HG02852 (cell line): Measurements from ENCODE around the gene AUH.
"Not testable (repeated sequence)": the region's sequence is repeated elsewhere in the genome, so short reads cannot be mapped to it uniquely, and the experiment has no call there.

Experiments
- ATAC-seq: cut with Tn5 transposase; IDR thresholded peaks from one replicate; pipeline ENCODE4 v1.9.1; 2021; ENCODE audit warnings: mild to moderate bottlenecking, moderate library complexity; ENCODE audit not compliant: unreplicated experiment

Gene AUH

DNA sequence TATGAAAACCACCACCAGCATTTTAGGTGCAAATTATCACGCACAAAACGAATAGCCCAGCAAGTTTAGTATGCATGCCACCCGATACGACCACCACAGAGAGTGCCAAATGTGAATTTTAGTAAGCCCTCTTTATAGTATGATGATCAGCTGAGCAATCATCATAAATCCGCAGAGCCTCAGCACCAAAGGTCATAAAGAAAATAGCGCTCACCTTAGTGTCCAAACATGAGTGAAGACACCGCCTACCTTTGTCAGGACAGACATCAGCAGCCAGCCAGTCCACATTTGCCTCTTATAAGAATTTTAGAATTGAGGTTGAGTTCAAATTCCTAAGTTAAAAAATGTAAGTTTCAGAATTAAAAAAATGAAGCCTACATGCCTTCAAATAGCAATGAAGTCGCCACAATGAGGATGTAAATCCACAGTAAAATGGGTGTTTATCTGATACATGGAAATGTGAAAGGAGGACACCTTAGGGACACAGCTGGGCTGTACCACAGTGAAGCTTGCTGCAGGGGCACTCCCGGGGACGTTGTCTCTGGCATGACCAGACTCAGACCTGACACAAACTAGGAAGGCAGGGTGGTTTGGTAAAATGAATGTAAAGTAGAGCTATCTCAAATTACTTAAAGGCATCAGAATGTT is 149.0 kb downstream of the AUH start:
- ATAC-seq, result no peak

DNA sequence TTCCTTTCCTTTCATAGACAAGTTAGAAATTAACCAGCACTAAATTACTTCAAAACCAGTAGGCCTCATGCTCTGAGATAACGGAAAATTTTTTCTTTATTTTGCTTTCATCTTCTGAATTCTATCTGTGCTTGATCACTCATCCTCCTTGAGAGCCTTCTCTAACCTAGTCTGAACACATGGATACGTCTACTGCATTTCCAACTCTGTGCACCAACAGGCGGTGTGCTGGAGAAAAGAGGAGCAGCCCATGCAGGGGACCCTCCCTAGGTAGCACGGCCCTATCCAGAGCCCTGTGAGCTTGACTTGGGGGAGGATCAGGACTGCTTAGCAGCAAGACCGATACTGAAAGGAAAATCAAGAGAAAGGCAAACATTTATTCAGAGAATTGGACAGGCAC is 149.8 kb downstream of the AUH start:
- no peak for ATAC-seq

DNA sequence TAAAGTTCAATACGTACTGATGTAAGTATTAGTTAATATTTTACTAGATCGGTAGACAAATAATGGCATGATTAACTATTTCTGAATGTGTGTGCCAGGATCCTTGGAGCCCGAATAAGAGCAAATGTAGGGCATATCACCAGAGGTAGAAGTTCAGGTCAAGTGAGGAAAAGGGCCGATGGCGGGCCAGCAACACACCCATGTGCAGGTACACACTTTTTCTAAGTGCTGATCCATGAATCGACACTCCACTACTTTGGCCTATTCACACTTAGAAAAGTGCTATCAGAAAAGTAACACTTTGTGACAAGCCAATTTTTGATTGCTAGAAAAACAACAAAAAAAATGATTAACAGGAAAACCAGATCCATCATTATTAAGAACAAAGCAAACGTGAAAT is 150.3 kb downstream of the AUH start:
- no peak for ATAC-seq

DNA sequence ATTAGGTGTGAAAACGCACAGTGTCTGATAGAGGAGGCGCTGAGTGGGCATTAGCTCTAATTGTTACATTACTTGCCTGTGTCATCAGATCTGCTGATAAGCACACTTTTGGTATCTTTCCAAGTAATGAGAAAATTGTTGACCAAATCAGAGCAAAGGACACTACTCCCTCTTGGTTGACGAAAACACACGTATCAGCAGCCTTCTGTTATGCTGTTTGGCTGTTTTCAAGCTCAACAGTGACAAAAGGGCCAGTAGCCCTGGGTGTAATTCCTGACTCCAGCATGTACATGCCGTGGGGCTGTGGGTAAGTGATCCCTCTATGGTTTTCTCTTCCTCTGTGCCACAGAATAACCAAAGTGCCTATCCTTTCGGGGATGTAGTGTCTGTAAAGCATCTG is 151.4 kb downstream of the AUH start:
- no peak for ATAC-seq

DNA sequence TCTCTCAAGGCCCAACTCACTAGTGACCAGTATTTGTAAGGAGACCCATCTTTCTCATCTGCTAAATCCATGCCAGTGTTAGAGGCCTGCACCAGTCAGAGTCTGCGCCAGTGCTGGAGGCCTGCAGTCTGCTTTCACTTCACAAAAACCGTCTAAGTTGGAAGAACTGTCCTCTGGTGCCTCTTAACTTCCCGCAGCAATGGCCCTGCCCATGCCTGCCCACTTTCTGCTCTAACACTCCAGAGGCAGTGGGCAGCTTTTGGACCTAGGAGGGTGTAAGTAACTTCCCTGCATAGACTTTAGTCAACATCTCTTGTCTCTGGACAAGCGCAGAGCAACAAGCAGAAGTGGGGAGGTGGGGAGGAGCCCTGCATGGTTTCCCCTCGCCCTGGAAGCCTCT is 152.9 kb downstream of the AUH start:
- ATAC-seq, result no peak

DNA sequence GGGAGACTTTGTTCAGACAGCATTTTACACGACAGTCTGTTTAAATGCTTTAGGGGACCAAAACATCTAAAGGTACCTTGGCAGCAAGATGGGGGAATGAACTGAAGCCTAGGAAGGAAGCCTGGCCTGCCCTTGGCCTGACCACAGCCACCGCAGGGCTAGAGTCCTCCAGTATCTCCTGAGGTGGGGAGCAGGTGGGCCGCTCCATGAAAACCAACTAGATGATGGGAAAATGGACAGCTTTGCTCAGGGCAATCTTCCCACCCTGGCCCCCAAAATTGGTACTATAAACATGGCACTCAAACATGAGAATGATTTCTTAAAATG is 153.3 kb downstream of the AUH start:
- no peak for ATAC-seq

DNA sequence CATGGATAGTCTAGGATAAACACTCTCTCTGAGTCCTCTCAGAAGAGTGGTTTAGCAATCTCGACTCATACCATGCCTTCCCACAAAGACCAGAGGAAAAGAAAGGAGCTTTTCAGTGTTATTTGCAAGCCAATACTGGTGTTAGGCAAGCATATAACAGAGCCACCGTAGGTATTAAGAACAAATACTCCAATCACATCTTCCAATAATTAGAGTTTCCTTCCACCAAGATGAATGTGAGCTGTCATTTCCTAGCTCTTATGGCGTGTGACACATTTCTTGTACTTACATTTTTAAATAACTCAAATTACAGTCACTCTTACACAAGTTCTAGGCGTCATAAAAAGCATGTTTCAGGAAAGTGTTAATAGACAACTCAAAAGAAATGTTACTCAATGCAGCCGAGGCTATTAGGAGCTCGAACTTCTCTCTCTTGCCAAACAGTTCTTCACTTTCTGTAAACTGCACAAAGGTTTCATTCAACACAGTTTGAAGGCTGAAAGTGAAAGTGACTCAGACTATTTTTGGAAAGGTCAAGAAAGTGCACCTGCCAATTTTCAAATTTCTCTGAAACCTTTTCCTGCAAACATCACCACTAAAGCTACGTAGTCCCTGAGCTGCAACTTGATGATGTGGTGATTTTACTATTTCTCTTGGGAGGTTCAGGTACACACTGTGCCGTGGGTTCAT is 153.8 kb downstream of the AUH start:
- ATAC-seq, result peak; percentile 86

DNA sequence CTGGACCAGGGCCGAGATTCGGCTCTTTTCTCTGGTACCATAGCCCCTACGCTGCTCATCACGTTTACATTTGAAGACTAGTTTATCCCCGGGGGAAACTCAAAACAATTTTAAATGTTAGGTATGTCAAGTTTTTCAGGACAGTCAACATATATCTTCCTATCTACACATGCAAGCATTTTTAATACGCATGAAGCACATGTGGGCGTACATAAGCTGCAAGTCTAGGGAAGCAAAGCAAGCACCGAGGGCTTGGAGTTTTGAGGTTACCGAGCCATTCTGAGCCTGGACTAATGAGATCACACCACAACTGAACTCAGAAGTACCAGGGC is 154.4 kb downstream of the AUH start:
- no peak for ATAC-seq

DNA sequence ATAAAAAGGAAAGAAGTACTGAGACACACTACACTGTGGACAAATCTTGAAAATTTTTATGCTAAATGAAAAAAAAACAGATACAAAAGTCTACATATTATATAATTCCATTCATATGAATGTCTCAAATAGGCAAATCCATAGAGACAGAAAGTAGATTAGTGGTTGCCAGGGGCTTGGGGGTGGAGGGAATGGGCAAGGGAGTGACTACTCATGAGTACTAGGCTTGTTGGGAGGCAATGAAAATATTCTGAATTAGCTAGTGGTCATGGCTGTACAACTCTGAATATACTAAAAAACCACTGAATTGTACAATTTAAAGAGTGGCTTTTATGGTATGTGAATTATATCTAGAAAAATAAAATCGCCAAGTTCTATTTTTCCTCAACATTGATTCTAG is 154.9 kb downstream of the AUH start:
- ATAC-seq, result no peak

DNA sequence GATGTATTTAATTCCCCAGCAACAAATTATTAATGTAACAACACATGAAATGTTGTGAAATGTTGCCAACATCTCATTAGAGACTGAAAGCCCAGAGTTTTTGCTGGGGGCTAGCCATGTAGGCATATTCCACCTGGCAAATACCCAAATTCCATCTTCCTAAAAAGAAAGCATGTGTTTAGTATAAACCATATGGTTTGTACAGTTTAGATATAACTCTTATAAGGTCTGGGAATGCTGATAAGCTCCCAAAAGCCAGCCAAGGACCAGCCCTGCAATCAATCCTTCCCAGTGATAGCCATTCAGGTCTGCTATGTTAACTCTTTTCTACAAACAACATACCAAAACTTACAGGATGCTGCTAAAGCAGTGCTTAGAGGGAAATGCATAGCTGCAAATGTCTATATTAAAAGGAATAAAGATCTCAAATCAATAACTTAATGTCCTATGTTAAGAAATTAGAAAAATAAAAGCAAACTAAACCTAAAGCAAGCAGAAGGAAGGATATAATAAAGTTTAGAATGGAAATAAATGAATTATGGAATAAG is 158.9 kb downstream of the AUH start:
- ATAC-seq, result no peak

DNA sequence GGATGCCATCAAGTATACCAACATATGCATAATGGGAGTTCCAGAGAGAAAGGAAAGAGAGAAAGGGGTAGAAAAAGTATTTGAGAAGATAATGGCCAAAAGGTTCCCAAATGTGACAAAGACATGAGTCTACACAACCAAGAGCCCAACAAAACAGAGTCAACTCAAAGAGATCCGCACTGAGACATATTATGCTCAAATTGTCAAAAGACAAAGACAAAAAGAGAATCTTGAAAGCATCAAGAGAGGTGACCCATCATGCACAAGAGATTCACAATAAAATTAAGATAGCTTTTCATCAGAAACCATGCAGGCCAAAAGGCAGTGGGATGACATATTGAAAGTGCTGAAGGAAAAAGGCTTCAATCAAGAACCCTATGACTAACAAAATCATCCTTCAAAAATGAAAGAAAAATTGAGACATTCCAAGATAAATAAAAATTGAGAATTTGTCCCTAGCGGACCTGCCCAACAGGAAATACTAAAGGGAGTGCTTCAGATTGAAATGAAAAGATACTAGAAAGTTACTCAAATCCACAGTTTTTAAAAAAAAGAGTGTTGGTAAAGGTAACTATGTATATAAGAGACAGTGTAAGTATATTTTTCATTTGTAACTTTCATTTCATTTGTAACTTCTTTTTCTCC is 160.9 kb downstream of the AUH start:
- ATAC-seq, result no peak

DNA sequence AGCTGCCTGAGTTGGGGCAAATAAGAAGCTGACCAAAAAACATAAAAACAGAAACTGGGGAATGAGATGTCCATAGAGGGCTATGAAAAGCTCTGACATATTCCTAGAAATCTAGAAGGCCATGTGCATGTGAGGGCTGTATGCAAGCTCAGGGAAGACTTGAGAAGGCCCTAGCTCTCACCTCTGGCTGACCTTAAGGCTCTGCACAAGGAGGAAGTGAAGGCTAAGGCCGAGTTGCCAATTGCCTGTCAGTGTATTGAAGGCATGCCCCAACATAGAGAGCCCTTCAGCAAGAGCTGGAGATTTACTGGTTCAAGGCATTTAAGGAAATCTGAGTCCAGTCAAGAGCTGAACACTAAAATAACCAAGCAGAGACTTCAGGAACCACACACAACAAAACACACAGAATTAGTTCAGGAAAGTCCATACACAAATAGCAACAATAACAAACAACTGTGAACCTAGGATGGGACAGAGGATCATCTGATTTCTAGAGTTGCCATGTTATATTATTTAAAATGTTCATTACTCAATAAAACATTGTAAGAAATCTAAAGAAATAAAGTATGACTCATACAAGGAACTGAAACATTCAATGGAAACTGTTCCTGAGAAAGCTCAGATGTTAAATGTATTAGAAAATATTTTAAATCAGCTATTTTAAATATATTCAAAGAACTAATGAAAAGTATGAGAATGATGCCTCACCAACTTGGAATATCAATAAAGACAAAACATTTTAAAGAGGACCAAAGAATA is 161.8 kb downstream of the AUH start:
- ATAC-seq, result no peak

DNA sequence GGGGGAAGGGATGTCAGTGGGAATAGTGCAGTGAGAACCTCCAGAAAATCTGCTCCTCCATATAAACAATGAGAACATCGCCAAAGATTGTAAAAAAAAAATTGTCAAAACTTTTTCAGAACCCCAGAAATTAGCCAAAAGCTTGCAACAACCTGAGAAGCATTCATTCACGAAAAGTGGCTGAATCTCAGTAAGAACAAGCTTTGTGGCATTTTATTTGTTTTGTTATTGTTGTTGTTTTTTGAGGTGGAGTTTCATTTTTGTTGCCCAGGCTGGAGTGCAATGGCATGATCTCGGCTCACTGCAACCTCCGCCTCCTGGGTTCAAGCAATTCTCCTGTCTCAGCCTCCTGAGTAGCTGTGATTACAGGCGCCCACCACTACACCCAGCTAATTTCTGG is 162.8 kb downstream of the AUH start:
- ATAC-seq, result not testable (repeated sequence)

DNA sequence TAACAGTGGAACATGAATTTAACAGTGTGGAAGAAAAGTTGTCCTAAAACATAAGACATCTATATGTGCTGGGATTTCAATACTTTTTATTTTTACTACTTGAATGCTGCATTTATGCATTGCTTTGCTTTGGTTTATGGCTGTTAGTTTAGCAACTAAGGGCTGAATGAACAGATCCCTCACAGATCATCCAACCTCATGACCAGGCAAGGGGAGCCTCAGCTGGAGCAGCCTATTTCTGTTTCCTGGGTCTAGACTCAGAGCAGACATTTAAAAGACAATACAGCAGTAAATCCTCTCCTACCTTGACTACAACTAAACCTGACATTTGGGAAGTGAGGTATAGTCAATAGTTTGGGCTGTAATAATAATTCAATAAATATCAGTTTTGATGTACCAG is 163.3 kb downstream of the AUH start:
- ATAC-seq, result no peak

DNA sequence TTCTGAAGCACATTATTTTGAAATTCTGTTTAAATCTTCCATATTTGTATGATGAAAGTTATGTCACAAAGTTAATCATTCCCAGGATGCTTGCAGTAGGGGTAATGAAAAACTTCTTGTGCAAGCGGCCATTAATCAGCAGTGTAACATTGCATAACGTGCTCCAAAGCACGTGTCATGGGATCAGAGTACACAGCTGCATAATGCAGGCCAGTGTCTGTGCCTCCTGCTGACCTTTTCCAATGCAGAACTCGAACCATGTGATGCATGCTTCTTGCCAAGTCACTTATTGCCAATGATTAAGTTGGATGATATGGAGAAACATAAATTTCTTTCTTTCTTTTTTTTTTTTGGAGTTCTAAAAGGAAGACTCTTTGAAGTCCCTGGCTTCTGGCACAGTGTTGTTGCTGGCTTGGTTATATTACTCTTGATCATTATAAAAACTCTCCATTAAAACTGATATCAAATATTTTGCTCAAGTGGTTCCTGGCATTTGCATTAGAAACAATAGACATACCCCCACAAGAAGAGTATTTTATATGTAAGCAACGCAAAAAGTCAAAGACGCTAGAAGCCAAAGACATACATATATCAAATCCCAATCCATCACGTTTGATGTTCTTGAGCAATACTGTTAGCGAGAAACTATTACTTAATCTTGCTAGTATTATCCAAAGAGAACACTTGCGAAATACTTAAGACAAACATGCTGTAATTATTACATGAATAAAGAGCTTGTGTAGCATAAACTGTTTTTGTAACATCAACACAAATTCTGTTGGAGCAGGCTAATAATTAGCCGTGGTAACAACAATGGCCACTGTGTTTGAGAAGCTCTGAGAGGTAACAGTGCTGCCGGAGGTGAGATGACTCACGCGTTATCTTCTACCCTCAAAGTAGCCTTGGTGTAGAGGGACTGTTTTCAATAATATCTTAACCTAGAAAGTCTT is 164.2 kb downstream of the AUH start:
- no peak for ATAC-seq

DNA sequence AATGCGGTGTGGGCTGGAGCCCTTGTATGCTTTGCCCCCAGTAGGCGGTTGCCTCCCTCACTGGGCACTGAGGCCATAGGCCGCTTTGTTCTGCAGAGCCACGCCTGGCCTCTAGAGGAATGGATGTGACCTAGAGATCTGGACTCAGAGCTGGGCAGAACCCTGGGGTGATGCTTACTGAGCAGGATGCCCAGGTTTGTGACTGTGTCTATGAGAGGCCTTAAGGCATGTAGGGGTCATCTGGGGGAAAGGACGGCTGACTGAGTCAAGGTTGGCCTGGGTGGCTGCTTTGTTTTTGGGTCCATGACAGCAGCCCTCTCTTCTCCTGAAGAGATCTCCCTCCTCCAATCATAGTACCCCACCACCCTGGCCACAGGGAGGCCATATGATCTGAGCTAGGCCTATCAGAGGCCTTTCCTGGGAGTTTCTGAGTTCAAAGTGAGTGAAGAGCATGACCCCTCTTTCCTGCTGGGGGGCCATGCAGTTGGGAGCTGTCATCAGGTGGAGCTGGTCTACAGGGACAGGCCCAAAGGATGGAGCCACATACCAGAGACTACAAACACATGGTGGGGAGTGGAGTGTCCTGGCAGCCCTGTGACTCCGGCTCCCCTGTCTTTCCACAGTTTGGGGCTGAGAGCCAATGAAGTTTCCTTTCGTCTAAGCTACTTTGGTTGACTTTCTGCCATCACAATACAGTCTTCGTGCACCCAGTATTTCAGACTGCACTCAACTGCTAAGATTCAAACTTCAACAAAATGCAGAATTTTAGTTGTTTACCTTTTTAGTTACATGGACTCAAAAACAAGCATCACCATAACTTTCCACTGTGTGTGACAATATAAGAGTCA is 165.4 kb downstream of the AUH start:
- ATAC-seq, result no peak

DNA sequence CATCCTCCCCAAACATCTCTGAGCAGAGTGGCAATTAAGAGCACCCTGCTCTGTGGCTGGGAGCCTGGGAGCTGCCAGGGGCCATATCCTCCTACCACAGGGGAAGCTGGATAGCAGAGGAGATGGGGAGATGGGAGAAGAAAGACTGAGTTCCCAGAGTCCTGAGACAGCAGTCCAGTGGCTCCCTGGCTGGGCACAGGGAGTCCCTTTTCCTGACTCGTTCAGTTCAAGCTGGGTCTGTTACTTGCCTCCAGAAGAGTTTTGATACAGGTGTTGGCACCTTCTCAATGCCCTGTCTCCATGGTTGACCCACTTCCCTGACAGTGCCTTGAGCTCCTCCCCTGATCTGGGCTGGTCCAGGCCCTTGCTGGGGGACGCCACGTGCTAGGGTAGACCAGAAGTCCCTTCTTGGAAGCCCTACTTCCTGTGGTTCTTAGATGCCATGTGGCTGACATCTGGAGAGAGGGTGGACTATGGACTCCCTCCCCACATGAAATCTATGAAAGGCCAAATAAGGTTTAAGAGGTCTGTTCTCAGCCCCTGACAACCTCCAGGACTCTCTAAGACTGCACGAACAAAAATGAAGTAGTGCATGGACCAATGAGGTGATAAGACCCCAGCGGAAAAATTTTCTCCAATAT is 166.2 kb downstream of the AUH start:
- ATAC-seq, result no peak

DNA sequence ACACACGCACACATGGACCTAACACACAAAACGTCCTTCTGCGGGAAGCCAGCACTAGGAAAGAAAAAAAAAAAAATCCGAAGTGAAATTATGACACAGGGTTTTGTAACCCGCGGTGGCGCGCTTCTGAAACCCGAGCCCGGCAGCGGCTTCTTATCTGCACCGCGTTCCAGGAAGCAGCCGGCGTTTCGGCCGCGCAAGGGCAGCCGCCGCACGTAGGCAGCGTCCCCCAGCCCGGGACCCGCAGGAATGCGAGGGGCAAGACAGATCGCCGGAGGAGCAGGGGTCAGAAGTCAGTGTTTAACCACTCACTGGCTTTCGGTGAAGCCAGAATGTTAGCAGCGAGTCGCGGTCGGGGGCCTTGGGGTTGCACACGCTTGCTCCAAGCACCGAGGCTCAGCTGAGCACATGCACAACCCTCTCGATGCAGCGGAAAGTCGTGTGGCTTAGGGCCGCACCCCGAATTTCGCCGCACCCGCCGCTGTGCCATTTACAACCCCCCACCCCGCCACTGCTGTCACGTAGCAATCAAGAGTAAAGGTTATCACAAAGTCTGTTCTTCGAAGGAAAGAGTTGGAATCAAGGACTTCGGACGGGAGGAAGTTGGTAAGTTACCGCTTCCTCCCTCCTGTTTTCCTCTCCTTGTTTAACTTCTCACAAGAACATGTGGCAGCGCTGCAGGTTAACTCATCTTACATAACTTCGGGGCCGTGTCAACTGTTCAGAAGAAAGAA is 167.9 kb downstream of the AUH start:
- peak; percentile 66 for ATAC-seq
